HUES64 (cell line): Measurements from ENCODE around the gene PIP5K1B.

Experiments used
- H3K27ac ChIP-seq: 2 replicates; pipeline ENCODE4 v1.7.0; 2013; ENCODE audit warnings: low read depth, low read length, inconsistent platforms
- H3K27me3 ChIP-seq: 2 replicates; pipeline ENCODE4 v1.6.1; 2013; ENCODE audit warnings: mild to moderate bottlenecking, low read length; ENCODE audit not compliant: insufficient read depth
- H3K36me3 ChIP-seq: 2 replicates; pipeline ENCODE4 v1.6.1; 2013; ENCODE audit warnings: mild to moderate bottlenecking, low read length; ENCODE audit not compliant: insufficient read depth
- H3K4me1 ChIP-seq: 2 replicates; pipeline ENCODE4 v1.6.1; 2013; ENCODE audit warnings: mild to moderate bottlenecking, low read length, moderate library complexity; ENCODE audit not compliant: insufficient read depth
- H3K4me3 ChIP-seq: 2 replicates; pipeline ENCODE4 v1.5.1; 2013; ENCODE audit warnings: mild to moderate bottlenecking, low read length, moderate library complexity
- H3K9ac ChIP-seq: 2 replicates; pipeline ENCODE4 v1.6.1; 2013; ENCODE audit warnings: mild to moderate bottlenecking, low read depth, low read length
- H3K9me3 ChIP-seq: 2 replicates; pipeline ENCODE4 v1.6.1; 2013; ENCODE audit warnings: low read depth, low read length; ENCODE audit not compliant: insufficient read depth
- WGBS: fragments of 150-250, 120-280 bp; methylation state at CpG from one replicate; pipeline ENCODE4 v1.1.7; 2013; ENCODE audit warnings: missing lambda C conversion rate; 5-methylcytosine and 5-hydroxymethylcytosine counted together

The PIP5K1B gene

GRCh38 chr9:68740561-68740960 lies 35.5 kb downstream of the PIP5K1B start:
- Histone ChIP-seq H3K4me1 (peaks cover 4% of the 10 kb centered on the region), H3K9ac (no peak overlapping the region), H3K9me3 (no peaks in the 10 kb centered on the region), H3K36me3 (no peaks in the 10 kb centered on the region), H3K27me3 (no peaks in the 10 kb centered on the region), H3K4me3 (no peak overlapping the region), H3K27ac (no peak overlapping the region)
- 92% methylated on average over 4 of the region's 4 CpGs for WGBS

GRCh38 chr9:68741234-68741633 lies 36.2 kb downstream of the PIP5K1B start:
- peaks cover 4% of the 10 kb centered on the region for H3K4me1 ChIP-seq
- no peaks in the 10 kb centered on the region for H3K27me3 ChIP-seq
- H3K4me3 ChIP-seq: no peak overlapping the region
- H3K27ac ChIP-seq: no peak overlapping the region
- 91% methylated on average over 4 of the region's 4 CpGs for WGBS
- H3K36me3 ChIP-seq: no peaks in the 10 kb centered on the region
- H3K9me3 ChIP-seq: no peaks in the 10 kb centered on the region
- H3K9ac ChIP-seq: no peak overlapping the region

- 90% methylated on average over 3 of the region's 3 CpGs for WGBS
- Histone ChIP-seq H3K27ac (no peak overlapping the region), H3K36me3 (no peaks in the 10 kb centered on the region), H3K4me1 (peaks cover 4% of the 10 kb centered on the region), H3K9me3 (no peaks in the 10 kb centered on the region), H3K9ac (no peak overlapping the region), H3K4me3 (no peak overlapping the region), H3K27me3 (no peaks in the 10 kb centered on the region)
These were observed 36.8 kb downstream of the PIP5K1B start for GRCh38 chr9:68741704-68742332.

- Histone ChIP-seq H3K9ac (no peak overlapping the region), H3K36me3 (no peaks in the 10 kb centered on the region), H3K27me3 (no peaks in the 10 kb centered on the region), H3K4me3 (no peak overlapping the region), H3K4me1 (peaks cover 1% of the 10 kb centered on the region), H3K27ac (no peak overlapping the region), H3K9me3 (no peaks in the 10 kb centered on the region)
- 94% methylated on average over 2 of the region's 2 CpGs for WGBS
These were observed 37.3 kb downstream of the PIP5K1B start for GRCh38 chr9:68742333-68742730.

GRCh38 chr9:68744426-68744825 lies 39.4 kb downstream of the PIP5K1B start:
- peaks cover 2% of the 10 kb centered on the region for H3K4me1 ChIP-seq
- 100% methylated on average over 1 of the region's 1 CpG for WGBS
- no peak overlapping the region for H3K27ac ChIP-seq
- H3K36me3 ChIP-seq: no peaks in the 10 kb centered on the region
- H3K4me3 ChIP-seq: no peak overlapping the region
- no peak overlapping the region for H3K9ac ChIP-seq
- H3K9me3 ChIP-seq: no peaks in the 10 kb centered on the region
- H3K27me3 ChIP-seq: no peaks in the 10 kb centered on the region

GRCh38 chr9:68746525-68746924 lies 41.5 kb downstream of the PIP5K1B start:
- Histone ChIP-seq H3K27ac (no peak overlapping the region), H3K9me3 (no peaks in the 10 kb centered on the region), H3K36me3 (no peaks in the 10 kb centered on the region), H3K9ac (no peak overlapping the region), H3K4me1 (peaks cover 13% of the 10 kb centered on the region; the same call in 1 of the 2 replicates), H3K27me3 (no peaks in the 10 kb centered on the region), H3K4me3 (no peak overlapping the region)
- WGBS: 93% methylated on average over 2 of the region's 2 CpGs

- WGBS: 93% methylated on average over 7 of the region's 9 CpGs
- Histone ChIP-seq H3K4me1 (peaks cover 13% of the 10 kb centered on the region; the same call in 1 of the 2 replicates), H3K27me3 (no peaks in the 10 kb centered on the region), H3K27ac (no peak overlapping the region), H3K4me3 (no peak overlapping the region), H3K9ac (no peak overlapping the region), H3K9me3 (no peaks in the 10 kb centered on the region), H3K36me3 (no peaks in the 10 kb centered on the region)
These were observed 42.0 kb downstream of the PIP5K1B start for GRCh38 chr9:68747043-68747533.

- 91% methylated on average over 3 of the region's 3 CpGs for WGBS
- Histone ChIP-seq H3K4me1 (peaks cover 13% of the 10 kb centered on the region; the same call in 1 of the 2 replicates), H3K27ac (no peak overlapping the region), H3K9ac (no peak overlapping the region), H3K9me3 (no peaks in the 10 kb centered on the region), H3K36me3 (no peaks in the 10 kb centered on the region), H3K4me3 (no peak overlapping the region), H3K27me3 (no peaks in the 10 kb centered on the region)
These were observed 44.1 kb downstream of the PIP5K1B start for GRCh38 chr9:68749135-68749534.

GRCh38 chr9:68749579-68750159 lies 44.6 kb downstream of the PIP5K1B start:
- WGBS: 73% methylated on average over 3 of the region's 3 CpGs
- no peaks in the 10 kb centered on the region for H3K36me3 ChIP-seq
- H3K27me3 ChIP-seq: no peaks in the 10 kb centered on the region
- no peaks in the 10 kb centered on the region for H3K9me3 ChIP-seq
- 0 out of 2 replicates have a peak, but pooled peaks cover 13% of the 10 kb centered on the region for H3K4me1 ChIP-seq
- H3K9ac ChIP-seq: no peak overlapping the region
- no peak overlapping the region for H3K27ac ChIP-seq
- H3K4me3 ChIP-seq: no peak overlapping the region

- Histone ChIP-seq H3K36me3 (no peaks in the 10 kb centered on the region), H3K9me3 (no peaks in the 10 kb centered on the region), H3K27me3 (no peaks in the 10 kb centered on the region), H3K9ac (no peak overlapping the region), H3K4me1 (peaks cover 16% of the 10 kb centered on the region), H3K27ac (no peak overlapping the region), H3K4me3 (no peak overlapping the region)
- WGBS: 86% methylated on average over 6 of the region's 6 CpGs
These were observed 45.2 kb downstream of the PIP5K1B start for GRCh38 chr9:68750255-68750654.

- 66% methylated on average over 4 of the region's 4 CpGs for WGBS
- no peaks in the 10 kb centered on the region for H3K36me3 ChIP-seq
- no peaks in the 10 kb centered on the region for H3K27me3 ChIP-seq
- H3K4me1 ChIP-seq: peaks cover 20% of the 10 kb centered on the region
- no peak overlapping the region for H3K27ac ChIP-seq
- H3K4me3 ChIP-seq: no peak overlapping the region
- H3K9me3 ChIP-seq: no peaks in the 10 kb centered on the region
- H3K9ac ChIP-seq: no peak overlapping the region
These were observed 45.7 kb downstream of the PIP5K1B start for GRCh38 chr9:68750786-68751185.
